ENCODE measurements around the gene OR1C1.
"Not testable (repeated sequence)": the region's sequence is repeated elsewhere in the genome, so short reads cannot be mapped to it uniquely, and the experiment has no call there.

Gene OR1C1, protein sequence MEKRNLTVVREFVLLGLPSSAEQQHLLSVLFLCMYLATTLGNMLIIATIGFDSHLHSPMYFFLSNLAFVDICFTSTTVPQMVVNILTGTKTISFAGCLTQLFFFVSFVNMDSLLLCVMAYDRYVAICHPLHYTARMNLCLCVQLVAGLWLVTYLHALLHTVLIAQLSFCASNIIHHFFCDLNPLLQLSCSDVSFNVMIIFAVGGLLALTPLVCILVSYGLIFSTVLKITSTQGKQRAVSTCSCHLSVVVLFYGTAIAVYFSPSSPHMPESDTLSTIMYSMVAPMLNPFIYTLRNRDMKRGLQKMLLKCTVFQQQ

GRCh38 chr1:247760456-247760855 lies at the start of gene OR1C1:
TSS of gene OR1C1 (minus strand) at chr1:247760556. CDS start at chr1:247758406, 2,150 bp downstream.
- no peak for DNase-seq

DNA sequence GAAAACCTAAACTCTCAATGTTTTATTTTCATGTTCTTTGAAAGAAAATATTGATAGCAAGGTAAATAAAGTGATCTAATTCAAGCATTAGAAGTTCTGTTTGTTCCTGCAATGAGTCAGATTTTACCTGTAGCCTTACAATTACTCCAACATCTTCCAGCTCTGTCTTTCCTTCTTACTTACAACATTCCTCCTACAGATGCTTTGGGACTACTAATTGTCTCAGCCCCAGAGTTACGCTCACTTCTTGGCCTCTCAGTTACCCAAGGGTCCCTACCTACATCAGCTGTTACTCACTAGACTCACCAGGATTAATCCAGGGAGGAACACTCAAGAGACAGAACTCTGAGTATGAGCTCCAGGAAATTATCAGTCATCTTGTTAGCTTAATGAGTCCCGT lies 37.2 kb upstream of the OR1C1 start:
- no peak for DNase-seq

- no peak for DNase-seq
These were observed 9.2 kb upstream of the OR1C1 start for GRCh38 chr1:247769603-247770002.

- not testable (repeated sequence) for DNase-seq
These were observed 6.0 kb downstream of the OR1C1 start for GRCh38 chr1:247754311-247754710.

GRCh38 chr1:247749870-247750269 lies 10.5 kb downstream of the OR1C1 start:
- no peak for DNase-seq

- no peak for DNase-seq
These were observed 12.3 kb downstream of the OR1C1 start, which contains the start of gene OR14A2 for GRCh38 chr1:247748041-247748440. TSS of gene OR14A2 (minus strand) at chr1:247748141.

DNA sequence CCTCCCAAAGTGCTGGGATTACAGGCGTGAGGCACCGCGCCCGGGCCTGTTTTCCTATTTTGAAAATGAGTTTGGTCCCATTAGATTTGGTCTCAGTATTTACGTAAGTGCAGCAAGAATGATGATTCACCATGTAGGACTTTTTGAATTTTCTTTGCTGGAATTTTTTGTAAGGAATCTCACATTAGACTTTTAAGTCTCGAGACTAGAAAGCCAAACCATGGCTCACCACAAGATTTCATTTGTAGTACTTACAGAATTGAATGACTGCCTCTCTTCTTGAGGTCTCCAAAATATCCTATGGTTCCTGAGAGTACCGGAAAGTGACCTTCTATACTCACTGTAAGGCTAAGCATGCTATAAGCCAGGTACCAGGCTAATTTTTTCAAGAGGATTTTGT lies 12.7 kb downstream of the OR1C1 start:
- DNase-seq = no peak

GRCh38 chr1:247746391-247746935 lies 13.9 kb downstream of the OR1C1 start:
- no peak for DNase-seq

- not testable (repeated sequence) for DNase-seq
These were observed 18.1 kb downstream of the OR1C1 start for GRCh38 chr1:247742215-247742760.

- DNase-seq = no peak
These were observed 18.6 kb downstream of the OR1C1 start for GRCh38 chr1:247741756-247742155.

GRCh38 chr1:247740721-247741120 lies 19.6 kb downstream of the OR1C1 start:
- DNase-seq = no peak

DNA sequence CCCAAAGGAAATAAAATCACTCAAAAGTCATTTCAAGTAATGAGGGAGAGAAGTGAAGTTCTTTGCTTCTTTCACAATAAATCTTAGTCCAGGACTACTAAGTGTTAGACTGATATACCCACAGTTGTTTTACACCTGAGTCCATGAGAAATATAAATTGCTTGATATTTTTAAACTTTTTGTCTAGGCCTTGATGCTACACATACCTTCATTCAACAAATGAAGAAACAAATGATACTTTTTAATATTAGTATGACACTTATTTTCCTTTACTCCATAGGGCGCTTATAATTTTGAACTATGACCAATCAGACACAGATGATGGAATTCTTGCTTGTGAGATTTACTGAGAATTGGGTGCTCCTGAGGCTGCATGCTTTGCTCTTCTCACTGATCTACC lies 22.0 kb downstream of the OR1C1 start, which contains the start of gene OR14K1:
TSS of gene OR14K1 (plus strand) at position 301 of the 400 bp plus-strand sequence. CDS start at position 301, 0 bp downstream.
- DNase-seq = no peak

DNA sequence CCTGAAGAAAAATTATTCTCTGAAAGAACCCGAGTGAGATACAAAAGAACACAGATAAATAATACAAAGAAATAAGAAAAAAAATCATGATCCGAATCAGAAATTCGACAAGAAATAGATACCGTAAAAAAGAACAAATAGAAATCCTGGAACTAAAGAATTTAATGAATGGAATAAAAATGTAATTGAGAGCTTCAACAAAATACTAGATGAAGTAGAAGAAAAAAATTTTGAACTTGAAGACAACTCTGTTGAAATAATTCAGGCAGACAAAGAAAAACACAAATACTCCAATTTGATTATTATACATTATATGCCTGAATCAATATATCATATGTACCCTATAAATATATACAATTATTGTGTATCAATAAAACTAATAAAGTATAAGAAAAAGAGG lies 39.1 kb downstream of the OR1C1 start:
- no peak for DNase-seq

DNA sequence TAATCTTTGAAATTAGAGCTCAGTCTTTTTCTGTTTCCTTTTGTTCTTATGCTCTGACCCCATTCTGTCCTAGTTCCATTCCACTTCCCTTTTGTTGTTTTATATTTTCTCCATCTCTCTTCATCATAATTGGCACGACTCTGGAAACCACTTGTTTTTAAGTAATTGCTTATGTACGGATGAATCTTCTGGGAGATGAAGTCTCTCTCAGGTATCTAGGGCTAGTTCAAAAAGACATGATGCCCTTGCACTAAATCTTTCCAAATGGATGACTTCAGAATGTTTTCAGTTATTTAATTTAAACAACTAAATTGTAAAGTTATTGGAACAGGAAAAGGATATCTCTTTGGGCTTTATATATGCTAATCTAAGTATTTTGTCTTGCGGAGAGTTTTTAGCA lies 43.8 kb downstream of the OR1C1 start, which contains the start of gene OR6F1:
TSS of gene OR6F1 (minus strand) at position 101 of the 400 bp plus-strand sequence. CDS start 3,891 bp downstream, outside the sequence.
- DNase-seq = no peak

DNA sequence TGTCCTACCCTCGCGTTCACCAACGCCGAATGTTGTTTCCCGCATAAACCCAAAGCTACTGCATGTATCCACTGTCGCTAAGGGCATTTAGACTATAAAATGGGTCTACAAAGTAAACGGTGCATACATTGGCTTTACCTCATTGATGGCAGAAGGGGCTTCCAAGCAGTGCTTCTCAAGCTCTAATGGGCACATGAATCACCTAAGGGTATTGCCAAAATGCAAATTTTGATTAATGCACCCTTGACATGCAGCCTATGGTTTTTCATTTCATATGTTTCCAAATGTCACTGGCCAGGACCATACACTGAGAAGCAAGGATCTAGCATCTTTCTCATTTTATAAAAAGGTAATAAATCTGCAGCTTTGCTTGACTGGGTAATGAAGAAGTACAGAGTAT lies 46.6 kb downstream of the OR1C1 start:
- no peak for DNase-seq

DNA sequence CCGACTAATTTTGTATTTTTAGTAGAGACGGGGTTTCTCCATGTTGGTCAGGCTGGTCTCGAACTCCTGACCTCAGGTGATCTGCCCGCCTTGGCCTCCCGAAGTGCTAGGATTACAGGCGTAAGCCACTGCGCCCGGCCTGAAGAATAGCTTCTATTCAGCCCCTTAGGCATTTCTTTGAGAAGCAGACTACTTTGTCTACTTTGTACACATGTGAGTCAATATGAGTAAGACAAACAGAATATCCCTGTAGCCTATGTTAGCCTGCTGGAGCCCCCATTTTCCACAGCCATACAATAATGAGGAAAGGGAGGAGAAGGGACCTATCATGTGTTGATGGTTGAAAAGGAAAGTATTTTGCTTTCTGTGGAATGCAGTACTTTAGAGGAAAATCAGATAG lies 49.7 kb downstream of the OR1C1 start:
- not testable (repeated sequence) for DNase-seq
